Adrenal gland (tissue), 5 donors: ENCODE results near the gene DDX41.

Source experiments
- POLR2A ChIP-seq, 2 donors: fragments of 450-650 bp; IDR thresholded peaks; one replicate each; pipeline ENCODE4 v1.6.1; 2017; ENCODE audit warnings: antibody characterized with exemption in 2 of 2, mild to moderate bottlenecking in 2 of 2, moderate library complexity in 1 of 2
- TF ChIP-seq, protein P1 (sequence below), 6 experiments: fragments of 450-650 bp in 4 of 6; fragments of 200-600 bp in 2 of 6; sonication (generic) in 1 of 6; IDR thresholded peaks; 1 replicate in 5 of 6; 2 replicates in 1 of 6; pipeline versions ENCODE4 v1.5.1 to v1.8.0; 2016 to 2021; ENCODE audit warnings: antibody characterized with exemption in 6 of 6, mild to moderate bottlenecking in 2 of 6, moderate library complexity in 1 of 6
- donor health status: DM: no; HTN: no; CAD: no.

DNA sequence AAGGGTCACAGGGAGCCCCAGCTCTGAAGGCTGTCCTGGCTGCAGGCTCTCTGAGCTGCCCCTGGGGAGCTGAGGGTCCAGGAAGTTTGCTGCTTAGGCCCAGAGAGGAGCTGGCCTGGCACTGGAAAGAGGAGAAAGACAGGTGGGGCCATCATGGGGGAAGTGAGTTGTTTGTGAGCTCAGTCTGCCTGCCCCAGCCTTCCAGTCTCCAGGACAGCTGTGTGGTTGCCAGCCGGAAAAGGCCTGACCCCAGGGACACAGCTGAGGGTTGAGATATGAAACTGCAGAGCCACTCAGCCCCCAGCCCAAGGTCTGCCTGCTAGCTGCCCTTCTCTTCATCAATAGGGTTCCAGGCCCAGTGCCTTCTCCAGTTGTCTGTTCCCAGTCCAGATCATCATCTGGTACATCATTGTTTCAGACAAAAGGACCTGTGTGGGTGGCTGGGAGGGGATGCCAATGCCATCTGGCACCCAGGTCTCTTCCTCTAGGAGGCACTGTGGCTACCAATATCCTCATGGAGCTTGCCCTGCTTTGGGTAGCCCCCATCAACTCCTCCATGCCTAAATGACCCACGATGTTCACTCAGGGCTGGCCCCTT lies 4.3 kb upstream of the DDX41 start:
- TF ChIP-seq, protein P1, sequence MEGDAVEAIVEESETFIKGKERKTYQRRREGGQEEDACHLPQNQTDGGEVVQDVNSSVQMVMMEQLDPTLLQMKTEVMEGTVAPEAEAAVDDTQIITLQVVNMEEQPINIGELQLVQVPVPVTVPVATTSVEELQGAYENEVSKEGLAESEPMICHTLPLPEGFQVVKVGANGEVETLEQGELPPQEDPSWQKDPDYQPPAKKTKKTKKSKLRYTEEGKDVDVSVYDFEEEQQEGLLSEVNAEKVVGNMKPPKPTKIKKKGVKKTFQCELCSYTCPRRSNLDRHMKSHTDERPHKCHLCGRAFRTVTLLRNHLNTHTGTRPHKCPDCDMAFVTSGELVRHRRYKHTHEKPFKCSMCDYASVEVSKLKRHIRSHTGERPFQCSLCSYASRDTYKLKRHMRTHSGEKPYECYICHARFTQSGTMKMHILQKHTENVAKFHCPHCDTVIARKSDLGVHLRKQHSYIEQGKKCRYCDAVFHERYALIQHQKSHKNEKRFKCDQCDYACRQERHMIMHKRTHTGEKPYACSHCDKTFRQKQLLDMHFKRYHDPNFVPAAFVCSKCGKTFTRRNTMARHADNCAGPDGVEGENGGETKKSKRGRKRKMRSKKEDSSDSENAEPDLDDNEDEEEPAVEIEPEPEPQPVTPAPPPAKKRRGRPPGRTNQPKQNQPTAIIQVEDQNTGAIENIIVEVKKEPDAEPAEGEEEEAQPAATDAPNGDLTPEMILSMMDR (IDR thresholded peaks at IDR 0.05), result no peak
- TF ChIP-seq POLR2A (IDR thresholded peaks at IDR 0.05), result no peak
